ENCODE measurements around the gene AFG1L.
"Not testable (repeated sequence)": the region's sequence is repeated elsewhere in the genome, so short reads cannot be mapped to it uniquely, and the experiment has no call there.

The AFG1L gene

DNA sequence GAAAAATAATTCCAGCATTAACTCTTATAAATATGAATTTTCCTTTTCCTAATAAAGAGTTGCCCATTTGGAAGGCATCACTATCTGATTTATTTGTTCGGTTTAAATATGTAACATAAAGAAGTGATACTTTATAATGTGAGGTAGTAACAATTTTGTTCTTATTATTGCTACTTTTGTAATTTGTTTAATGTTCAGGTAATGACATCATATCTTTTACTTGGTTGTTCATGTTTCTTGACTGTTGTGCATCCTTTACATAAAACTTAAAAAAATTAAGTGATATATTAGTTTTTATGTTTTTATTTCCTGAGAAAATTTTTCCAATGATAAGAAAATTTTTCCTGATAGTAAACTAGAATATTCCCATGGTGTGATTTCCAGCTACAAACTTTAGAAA, 124.6 kb downstream of the AFG1L start:
- no peak for DNase-seq

DNA sequence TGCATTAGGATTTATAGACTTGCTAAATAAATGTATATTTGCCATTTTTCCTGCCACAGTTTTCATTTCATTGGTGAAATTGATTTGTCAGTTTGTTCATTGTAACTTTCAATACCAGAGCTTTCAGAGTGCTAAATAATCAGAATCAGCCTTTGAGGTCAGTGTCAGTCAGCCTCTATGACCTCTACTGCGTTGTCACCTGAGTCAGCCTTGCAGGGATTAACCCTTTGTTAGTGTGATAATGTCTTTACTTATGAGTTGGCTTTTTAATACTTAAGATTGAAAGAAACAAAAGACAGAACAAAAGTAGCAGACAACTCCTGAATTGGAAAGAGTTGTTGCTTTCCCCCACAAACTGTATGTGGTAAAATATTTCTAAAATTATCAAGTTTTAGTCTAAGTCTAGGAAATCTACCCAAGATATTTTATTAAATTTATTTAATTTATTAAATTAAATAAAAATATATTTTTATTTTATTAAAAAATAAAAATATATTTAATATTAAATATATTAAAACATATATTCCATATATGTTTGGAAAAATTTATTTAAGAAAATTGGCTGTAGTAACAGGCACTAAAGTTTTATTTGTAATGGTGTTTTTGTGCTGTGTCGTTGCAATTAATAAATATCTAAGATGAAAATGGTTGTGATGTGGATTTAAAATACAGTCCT, 125.2 kb downstream of the AFG1L start:
- DNase-seq, result no peak

DNA sequence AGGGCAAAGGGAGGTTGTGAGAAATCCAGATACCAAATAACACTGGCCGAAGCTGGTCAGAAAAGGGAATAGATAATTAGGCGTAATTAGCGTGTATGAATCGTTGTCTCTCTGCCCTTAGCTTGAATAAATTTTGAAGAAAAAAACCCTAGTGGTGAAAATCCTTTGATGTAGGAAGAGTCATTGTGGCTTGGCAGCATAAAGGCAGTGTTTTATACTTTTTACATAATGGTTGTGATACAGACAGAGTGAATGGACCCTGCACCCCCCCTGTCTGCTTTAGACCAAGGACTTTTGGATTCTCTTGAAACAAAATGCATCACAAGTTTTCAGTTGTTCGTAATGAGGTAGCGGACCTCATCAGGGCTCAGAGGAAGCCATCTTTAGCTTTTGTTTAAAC, 126.5 kb downstream of the AFG1L start:
- DNase-seq, result no peak

DNA sequence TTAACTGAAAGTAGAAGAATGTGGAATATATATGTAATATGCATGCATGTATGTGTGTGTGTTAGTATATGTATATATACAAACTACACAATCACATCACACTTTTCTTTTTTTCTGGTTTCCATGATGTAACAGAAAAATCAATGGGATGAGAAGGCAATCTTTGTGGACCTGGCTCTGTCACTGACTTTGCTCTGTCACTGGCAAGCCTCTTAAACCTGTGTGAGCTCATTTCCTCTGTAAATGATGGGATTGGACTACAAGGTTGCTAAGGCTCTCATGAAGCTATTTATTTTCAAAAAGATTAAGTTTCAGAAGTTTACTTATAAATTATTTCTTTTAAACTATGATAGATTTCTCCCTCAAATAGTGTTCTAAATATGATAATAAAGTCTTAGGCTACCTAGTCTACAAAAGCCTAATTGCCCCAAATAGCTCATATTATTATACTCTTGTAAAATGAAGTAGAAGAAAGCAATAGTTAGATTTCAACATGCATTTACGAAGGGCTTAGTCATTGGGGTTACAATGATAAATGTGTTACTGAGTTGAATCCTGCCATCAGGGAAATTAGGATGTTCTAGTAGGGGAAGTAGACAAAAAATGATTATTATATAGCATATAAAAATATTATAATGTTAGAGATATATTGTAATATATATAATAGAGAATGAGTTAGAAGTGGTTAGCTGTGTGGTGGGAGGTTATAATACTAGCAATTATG, 129.3 kb downstream of the AFG1L start:
- no peak for DNase-seq

DNA sequence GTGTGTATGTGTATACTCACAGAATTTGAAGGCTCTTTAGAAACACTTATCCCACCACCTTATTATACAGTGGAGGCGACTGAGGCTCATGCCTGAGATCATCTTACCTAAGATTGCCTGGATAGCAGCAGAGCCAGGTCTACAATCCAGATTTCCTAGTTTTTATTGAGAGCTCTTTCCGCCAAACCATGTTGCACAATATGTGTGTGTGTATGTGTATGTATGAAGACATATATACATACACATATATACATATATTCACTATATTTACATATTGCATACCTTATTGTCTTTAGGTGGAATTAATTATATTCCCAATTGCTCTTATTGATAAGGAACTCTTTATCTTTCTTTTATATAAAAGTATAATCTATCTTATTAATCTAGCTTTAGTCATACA, 130.6 kb downstream of the AFG1L start:
- DNase-seq, result no peak

DNA sequence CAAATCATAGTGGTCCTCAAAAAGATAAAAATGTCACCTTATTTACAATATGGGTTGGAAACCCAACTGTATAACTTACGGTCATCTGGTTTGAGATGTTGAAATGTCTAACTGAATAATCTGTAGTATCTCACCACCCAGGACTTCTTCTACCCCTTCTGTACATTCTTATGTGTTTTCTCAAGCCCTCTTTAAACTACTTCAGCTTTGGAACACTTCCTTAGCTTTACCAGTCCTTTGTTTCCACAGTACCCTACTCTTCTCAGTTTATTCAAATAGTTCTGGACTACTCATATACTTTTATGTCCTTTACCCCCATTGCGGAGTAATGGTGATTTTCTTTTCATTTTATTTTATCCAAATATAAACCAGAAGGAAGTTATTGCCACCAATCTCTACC, 137.3 kb downstream of the AFG1L start:
- DNase-seq, result no peak

DNA sequence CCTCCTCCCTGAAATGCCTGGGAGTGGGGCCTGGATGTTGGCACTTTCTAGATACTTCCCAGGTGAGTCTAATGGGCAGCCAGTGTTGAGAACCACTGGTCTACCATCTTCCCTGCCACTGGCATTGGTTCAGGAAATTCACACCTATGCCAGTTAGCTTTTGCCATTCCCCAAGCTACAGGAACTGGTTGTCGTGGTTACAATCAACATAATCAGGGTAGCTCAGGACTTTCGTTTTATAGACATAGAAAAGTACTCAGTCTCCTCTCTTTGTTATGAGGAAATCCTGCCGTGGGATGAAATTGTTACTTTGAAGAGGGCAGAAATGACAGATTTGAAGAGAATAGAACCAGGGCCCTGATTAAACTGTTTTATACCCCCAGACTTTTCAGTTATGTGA, 137.9 kb downstream of the AFG1L start:
- DNase-seq, result no peak

DNA sequence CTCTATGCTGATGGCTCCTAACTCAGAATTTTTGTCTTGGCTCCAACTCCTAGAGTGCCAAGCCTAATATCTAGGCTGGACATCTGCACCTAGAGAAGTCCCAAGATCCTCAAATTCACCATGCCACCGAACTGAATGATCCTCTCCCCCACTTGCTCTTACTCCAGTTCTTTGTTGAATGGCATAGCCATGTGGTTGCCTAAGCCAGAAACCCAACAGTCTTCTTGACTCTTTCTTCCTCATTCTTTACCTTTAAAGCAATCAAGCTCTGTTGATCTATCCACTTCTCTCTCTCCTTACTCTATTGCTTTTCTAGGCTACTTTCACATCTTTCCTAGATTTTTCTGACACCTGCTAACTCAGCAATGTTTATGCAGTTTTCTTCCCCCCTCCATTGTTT, 139.4 kb downstream of the AFG1L start:
- DNase-seq, result no peak

DNA sequence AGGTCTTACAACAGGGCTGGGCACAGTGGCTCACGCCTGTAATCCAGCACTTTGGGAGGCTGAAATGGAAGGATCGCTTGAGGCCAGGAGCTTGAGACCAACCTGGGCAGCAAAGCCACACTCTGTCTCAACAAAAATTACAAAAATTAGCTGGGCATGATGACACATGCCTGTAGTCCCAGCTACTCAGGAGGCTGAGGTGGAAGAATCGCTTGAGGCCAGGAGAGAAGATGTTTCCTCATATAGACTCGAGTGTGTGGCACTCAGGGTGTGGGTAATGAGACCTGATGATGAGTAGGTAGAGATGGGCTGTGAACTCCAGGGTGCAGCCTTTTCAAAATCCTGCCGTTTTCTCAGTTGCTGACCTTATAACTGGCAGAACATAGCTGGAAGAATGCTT, 140.5 kb downstream of the AFG1L start:
- no peak for DNase-seq

DNA sequence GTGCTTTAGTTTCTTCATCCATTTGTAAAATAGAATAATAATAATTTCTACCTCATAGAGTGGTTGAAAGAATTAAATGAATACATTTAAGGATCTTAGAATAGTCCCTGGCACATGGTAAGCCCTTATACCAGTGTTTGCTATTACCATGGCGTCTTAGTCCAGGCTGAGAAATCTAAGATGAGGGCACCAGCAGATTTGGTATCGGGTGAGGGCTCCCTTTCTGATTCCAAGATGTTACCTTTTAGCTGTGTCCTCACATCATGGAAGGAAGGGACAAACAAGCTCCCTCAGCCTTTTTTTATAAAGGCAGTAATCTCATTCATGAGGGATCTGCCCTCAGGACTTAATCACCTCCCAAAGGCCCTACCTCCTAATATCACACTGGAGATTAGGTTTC, 141.9 kb downstream of the AFG1L start:
- DNase-seq, result no peak

DNA sequence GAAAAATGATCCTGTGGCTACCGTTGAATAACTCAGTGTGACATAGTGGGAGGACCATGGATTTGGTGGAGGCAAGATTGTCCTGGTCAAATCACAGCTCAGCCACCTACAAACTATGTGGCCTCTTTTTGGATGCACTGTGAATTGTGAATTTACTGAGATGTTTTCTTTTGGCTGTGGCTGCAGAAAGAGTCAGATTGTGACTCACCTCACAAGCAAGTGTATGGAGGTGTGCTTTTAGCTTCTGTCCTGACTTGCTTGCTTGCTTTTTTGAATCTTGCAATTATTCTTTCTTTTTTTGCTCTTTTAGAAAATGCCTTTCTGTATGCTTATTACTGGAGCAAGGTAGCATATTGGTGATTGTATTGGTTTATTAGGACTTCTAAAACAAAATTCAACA, 143.0 kb downstream of the AFG1L start:
- no peak for DNase-seq

DNA sequence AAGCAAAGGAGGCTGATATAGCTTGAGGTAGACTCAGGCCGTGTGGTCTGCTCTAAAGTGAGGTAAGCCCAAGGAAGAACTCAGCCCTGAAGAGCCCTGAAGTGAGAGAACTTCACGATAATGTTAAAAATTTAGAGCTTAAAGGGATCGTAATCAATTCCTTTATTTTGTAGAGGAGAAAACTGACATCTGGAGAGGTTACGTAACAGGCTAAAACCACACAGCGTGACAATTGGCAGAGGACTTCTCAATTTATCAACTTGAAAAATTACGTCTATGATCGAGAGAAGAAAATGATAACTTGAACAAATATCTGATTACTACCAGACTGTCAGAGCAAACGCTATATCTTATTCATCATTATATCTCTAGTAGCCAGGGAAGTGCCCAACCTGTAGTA, 144.1 kb downstream of the AFG1L start:
- no peak for DNase-seq

DNA sequence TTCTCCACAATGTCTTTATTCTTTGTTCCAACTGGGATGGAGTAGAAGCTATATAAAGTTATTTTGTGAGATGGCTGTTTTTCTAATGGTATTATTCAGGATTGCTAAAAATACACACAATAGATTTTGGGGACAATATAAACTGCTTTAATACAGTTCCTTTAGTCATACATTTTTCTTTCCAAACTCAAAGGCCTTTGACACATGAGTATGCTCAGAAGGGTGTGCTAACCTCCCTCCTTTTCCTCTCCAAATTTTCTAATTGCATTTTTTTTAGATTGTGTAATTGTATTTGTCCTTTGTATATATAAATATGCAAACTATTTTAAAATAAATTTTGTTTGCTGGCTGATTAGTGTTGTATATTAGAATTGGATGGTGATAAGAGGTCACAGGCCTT, 146.3 kb downstream of the AFG1L start:
- DNase-seq, result no peak

DNA sequence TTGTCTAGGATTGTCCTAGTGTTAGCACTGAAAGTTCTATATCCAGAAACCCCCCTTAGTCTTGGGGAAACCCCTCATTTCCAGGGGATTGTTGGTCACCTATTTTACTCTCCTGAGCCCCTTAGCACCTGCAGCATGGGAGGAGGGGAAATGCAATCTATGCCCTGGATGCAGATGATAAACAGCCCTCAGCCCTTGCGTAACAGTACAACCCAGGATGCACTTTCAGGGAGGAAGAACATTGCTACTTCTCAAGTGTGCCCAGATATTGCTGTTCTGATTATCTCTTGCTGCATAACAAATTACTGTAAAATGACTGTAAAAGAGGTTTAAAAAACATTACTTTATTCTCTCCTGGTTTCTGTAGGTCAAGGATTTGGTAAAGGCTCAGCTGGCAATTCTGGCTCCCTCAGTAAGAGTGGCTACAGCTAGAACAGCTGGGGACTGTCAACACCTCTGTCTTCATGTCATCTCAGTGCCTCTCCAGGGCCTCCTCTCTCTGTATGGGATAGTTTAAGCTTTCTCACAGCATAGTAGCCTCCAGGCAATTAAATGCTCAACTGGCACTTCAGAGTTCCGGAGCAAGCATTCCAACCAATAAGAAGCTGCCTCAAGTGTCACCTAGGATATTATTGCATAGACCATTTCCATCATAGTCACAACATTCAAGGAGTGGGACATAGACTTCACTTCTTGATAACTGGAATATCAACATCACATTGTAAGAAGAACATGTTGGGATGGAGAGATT, 148.1 kb downstream of the AFG1L start:
- no peak for DNase-seq

DNA sequence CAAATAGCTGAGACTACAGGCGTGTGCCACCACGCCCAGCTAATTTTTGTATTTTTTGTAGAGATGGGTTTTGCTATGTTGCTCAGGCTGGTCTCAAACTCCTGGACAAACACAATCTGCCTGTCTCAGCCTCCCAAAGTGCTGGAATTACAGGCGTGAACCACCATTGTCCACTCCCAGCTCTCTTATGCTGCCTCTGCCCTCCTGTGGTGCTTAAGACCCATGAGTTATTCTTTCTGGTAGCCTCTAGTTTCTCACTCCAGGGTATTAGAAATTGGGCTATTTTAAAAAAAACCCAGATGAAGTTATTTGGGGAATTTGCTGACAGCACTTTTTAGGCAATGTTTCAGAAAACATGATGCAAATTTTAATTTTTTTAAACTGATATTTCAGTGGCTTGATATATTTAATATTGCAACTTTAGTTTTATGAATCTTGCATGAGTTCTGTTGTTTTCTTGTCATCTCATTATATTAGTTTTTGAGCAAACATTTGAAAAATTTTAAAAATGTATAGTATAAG, 151.8 kb downstream of the AFG1L start:
- DNase-seq, result no peak

DNA sequence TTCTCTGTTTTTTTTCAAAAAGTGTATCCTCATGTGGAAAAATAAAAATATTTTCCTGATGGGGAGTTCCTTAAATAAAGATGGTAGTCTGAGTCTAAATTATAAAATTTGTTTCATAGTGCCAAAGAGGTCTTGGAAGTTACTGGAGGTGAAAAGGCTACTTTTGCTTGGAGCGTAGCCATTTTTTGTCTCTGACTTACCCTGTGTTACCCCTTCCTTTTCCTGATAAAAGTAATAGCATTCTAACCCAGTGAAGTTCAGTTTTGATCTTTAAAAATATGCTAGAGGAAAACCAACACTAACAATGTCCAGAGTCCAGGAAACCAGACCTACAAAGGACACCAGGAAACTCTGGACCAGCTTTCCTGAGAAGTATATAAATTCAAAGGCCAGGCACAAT, 153.6 kb downstream of the AFG1L start:
- no peak for DNase-seq

DNA sequence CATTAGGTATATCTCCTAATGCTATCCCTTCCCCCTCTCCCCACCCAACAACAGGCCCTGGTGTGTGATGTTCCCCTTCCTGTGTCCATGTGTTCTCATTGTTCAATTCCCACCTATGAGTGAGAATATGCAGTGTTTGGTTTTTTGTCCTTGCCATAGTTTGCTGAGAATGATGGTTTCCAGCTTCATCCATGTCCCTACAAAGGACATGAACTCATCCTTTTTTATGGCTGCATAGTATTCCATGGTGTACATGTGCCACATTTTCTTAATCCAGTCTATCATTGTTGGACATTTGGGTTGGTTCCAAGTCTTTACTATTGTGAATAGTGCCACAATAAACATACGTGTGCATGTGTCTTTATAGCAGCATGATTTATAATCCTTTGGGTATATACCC, 154.9 kb downstream of the AFG1L start:
- DNase-seq, result not testable (repeated sequence)

DNA sequence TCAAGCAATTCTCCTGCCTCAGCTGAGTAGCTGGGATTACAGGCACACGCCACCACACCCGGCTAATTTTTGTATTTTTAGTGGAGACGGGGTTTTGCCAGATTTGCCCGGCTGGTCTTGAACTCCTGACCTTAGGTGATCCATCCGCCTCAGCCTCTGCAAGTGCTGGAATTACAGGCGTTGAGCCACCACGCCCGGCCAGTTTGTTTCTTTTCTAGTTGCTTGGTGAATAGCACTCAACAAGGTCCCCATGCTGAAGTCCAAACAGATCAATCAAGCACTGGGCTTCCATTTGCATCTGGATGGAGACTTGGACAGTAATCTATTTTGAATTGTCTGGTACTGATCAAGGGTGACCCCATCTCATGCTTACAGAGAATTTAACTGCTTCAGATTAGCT, 157.0 kb downstream of the AFG1L start:
- DNase-seq, result no peak

DNA sequence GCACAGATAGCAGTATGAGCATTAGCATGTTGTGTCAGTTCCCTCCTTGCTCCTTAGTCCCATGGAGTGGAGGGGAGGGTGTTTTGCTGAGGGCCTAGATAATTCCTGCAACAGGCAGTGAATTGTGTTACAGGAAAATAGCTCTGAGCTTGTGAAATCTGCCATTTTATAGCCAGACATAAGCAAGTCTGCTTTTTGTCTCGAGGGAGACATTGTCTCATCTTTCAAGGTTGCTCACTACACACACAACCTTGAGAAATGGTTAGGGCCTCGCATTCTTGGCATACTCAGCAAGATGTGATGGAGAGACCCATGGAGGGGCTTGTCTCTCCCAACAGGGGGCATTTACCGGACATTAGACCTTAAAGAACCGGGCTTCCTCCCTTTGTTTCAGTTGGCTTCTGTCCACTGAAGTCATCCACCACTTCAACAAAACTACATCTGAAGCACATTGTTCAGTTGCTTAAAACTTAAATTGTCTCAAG, 157.9 kb downstream of the AFG1L start:
- no peak for DNase-seq

DNA sequence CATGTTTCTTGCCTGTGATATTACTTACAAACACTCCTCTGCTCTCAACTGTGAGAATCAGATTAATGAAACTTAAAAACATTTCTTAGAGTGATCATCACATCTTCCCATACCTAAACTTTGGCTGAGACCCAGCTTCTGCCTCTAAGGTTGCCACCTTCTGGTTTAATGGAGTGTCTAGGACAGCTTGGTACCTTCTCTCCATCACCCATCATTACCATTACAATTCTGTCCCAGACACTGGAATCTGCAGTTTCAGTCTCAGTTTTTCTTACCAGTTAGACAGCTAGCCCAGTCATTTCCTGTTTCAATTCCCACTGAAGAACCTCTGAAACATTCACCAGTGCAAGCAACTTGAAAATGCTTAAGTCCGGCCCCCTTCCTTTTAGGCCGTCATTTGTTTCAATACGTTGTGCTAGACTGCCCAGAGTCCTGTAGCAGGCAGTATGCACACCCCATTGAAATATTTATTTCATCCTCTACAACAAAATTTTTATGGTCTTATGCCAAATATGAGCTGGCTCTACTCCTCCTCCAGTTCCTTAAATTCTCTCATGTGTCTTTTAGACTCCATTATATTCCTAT, 158.8 kb downstream of the AFG1L start:
- no peak for DNase-seq

DNA sequence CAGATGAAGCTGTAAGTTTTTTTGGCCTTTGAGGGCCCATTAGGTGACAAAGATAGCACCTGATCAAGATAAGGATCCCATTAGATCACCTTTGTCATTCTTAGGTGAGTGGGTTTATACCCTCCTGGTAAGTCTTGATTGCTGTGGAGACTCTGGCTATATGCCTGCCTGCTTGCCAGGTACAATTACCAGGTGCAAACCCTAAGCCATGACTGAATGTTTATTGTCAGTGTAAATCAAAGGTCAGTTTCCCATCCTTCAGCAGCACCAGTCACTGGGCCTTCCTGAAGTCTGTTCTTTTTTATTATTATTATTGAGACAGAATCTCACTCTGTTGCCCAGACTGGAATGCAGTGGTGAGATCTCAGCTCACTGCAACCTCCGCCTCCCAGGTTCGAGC, 159.5 kb downstream of the AFG1L start:
- no peak for DNase-seq

DNA sequence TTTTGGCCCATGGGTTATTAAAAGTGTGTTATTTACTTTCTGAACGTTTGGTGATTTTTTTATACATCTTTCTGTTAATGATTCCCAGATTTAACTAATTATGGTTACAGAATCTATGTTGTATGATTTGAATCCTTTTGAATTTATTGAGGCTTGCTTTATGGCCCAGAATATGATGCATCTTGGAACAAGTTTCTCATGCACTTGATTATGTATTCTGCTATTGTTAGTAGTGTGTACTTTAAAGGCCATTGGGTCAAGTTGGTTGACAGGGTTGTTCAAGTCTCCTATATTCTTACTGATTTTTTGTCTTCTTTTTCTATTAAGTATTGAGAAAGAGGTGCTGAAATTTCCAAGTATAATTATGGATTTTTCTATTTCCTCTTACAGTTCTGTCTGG, 160.8 kb downstream of the AFG1L start:
- no peak for DNase-seq

DNA sequence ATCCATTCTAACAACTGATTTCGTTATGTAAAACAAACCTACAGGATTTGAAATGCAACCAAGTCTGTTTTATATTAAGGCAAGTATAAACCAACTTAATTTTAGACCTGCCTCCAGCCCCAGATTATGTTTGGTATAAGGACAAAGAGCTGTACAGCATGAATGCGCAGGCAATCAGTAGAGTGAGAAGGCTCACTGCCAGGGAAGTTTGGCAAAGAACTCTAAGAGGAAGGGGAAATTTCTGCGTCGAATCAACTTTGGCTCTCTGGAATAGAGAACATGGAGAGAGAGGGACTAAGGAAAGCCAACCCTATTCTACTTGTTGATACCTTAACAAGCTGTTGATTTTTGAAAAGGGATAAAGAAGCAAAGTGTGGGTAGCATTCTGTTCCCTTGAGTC, 168.9 kb downstream of the AFG1L start:
- no peak for DNase-seq

Measured in NCI-H1694 treated with DMSO at 0.1 percent for 48 hours (cell line).